SK-N-SH (cell line): ENCODE measurements around the gene BDNF. TPM values are rescaled to one million over a fixed set of nuclear protein-coding genes. Genes with fewer than 3 reads are reported as not detected.
A peak's percentile ranks its signal among the peaks of the same experiment; 100 is the strongest.

Experiments
- CTCF ChIA-PET: fragments of 300-600, 350-600 bp; formaldehyde crosslinking; extraction: SDS; loops from one replicate; lab custom pipeline; 2021; lab: Yijun Ruan, JAX
- POLR2A ChIA-PET: fragments of 350-600 bp; sonication (Branson Sonifier 250); formaldehyde crosslinking; extraction: SDS; loops from one replicate; lab custom pipeline; 2020; ENCODE audit warnings: antibody characterized with exemption, inconsistent platforms; lab: Yijun Ruan, JAX
- DNase-seq: peaks from one replicate; pipeline ENCODE4 v3.0.0; 2012
- H2AFZ ChIP-seq: fragments of 200-600 bp; sonication (generic); 2 replicates; pipeline ENCODE4 v1.8.1; 2016; ENCODE audit warnings: antibody characterized with exemption, mild to moderate bottlenecking, low read depth
- H3F3A ChIP-seq: fragments of 200-600 bp; sonication (generic); replicated peaks from 2 replicates; pipeline ENCODE3; 2016; ENCODE audit warnings: antibody characterized with exemption, mild to moderate bottlenecking; ENCODE audit not compliant: insufficient read depth
- H3K27ac ChIP-seq, 2 experiments: fragments of 200-500 bp in 1 of 2; fragments of 200-600 bp in 1 of 2; sonication (Bioruptor generic) in 1 of 2; sonication (generic), shearing (Covaris generic) in 1 of 2; 2 replicates each; pipeline versions ENCODE4 v1.5.1 to v1.6.1; 2014 to 2016; ENCODE audit warnings: low read depth in 2 of 2, inconsistent platforms in 1 of 2, low read length in 1 of 2, mild to moderate bottlenecking in 1 of 2, mixed read lengths in 1 of 2
- H3K27me3 ChIP-seq: fragments of 200-600 bp; sonication (generic), shearing (Covaris generic); 2 replicates; pipeline ENCODE4 v1.6.1; 2016; ENCODE audit warnings: mixed run types; ENCODE audit not compliant: insufficient read depth
- H3K36me3 ChIP-seq, 2 experiments: fragments of 200-500 bp in 1 of 2; fragments of 200-600 bp in 1 of 2; sonication (Bioruptor generic) in 1 of 2; sonication (generic) in 1 of 2; replicated peaks in 1 of 2; 2 replicates each; pipeline versions ENCODE3 to v1.5.1; 2014 to 2016; ENCODE audit warnings: low read length in 1 of 2, mild to moderate bottlenecking in 1 of 2; ENCODE audit not compliant: insufficient read depth in 2 of 2, control insufficient read depth in 1 of 2
- H3K4me1 ChIP-seq, 2 experiments: fragments of 200-500 bp in 1 of 2; fragments of 200-600 bp in 1 of 2; sonication (Bioruptor generic) in 1 of 2; sonication (generic), shearing (Covaris generic) in 1 of 2; 2 replicates each; pipeline versions ENCODE4 v1.5.1 to v1.6.1; 2014 to 2016; ENCODE audit warnings: low read depth in 1 of 2, low read length in 1 of 2, mixed run types in 1 of 2; ENCODE audit not compliant: insufficient read depth in 2 of 2, control insufficient read depth in 1 of 2
- H3K4me2 ChIP-seq: fragments of 200-600 bp; sonication (generic), shearing (Covaris generic); 2 replicates; pipeline ENCODE4 v1.6.1; 2017; ENCODE audit warnings: mixed run types
- H3K4me3 ChIP-seq, 2 experiments: fragments of 200-500 bp in 1 of 2; fragments of 200-600 bp in 1 of 2; sonication (Bioruptor generic) in 1 of 2; sonication (generic), shearing (Covaris generic) in 1 of 2; 2 replicates each; pipeline versions ENCODE4 v1.5.1 to v1.8.1; 2014 to 2016; ENCODE audit warnings: low read depth in 2 of 2, inconsistent platforms in 1 of 2, low read length in 1 of 2, mild to moderate bottlenecking in 1 of 2, mixed read lengths in 1 of 2, moderate library complexity in 1 of 2
- H3K79me2 ChIP-seq: fragments of 200-600 bp; sonication (generic); 2 replicates; pipeline ENCODE4 v1.8.1; 2017; ENCODE audit warnings: mild to moderate bottlenecking; ENCODE audit not compliant: insufficient read depth
- H3K9ac ChIP-seq: fragments of 200-600 bp; sonication (generic); 2 replicates; pipeline ENCODE4 v1.6.1; 2017; ENCODE audit warnings: mixed run types
- H3K9me2 ChIP-seq: fragments of 200-600 bp; sonication (generic); 2 replicates; pipeline ENCODE4 v1.6.1; 2017; ENCODE audit warnings: mixed run types
- H3K9me3 ChIP-seq: fragments of 200-600 bp; sonication (generic); 2 replicates; pipeline ENCODE4 v1.6.1; 2017; ENCODE audit warnings: mixed run types, mild to moderate bottlenecking, moderate library complexity
- H4K20me1 ChIP-seq: fragments of 200-600 bp; sonication (generic); 2 replicates; pipeline ENCODE4 v1.6.1; 2017; ENCODE audit warnings: mild to moderate bottlenecking, mixed run types; ENCODE audit not compliant: insufficient read depth
- CHD2 ChIP-seq: fragments of 150-350 bp; IDR thresholded peaks from 2 replicates; pipeline ENCODE4 v1.6.1; 2018; ENCODE audit warnings: low read length; ENCODE audit not compliant: partially characterized antibody
- CTCF ChIP-seq: fragments of 200-600 bp; sonication (generic); IDR thresholded peaks from 2 replicates; pipeline ENCODE4 v1.6.1; 2017; ENCODE audit warnings: antibody characterized with exemption, mild to moderate bottlenecking, moderate library complexity
- ELF1 ChIP-seq: IDR thresholded peaks from 2 replicates; pipeline ENCODE4 v1.4.0; 2012
- FOSL2 ChIP-seq: IDR thresholded peaks from 2 replicates; pipeline ENCODE4 v1.4.0; 2012; ENCODE audit warnings: low read depth, mild to moderate bottlenecking, moderate library complexity, borderline replicate concordance
- FOXM1 ChIP-seq: IDR thresholded peaks from 2 replicates; pipeline ENCODE4 v1.4.0; 2012; ENCODE audit warnings: low read depth, mild to moderate bottlenecking
- JUND ChIP-seq: IDR thresholded peaks from 2 replicates; pipeline ENCODE4 v1.4.0; 2012
- MAX ChIP-seq: IDR thresholded peaks from 2 replicates; pipeline ENCODE4 v1.4.0; 2012; ENCODE audit warnings: low read depth
- RAD21 ChIP-seq: IDR thresholded peaks from 2 replicates; pipeline ENCODE4 v1.6.1; 2012; ENCODE audit warnings: mild to moderate bottlenecking, low read length
- REST ChIP-seq: IDR thresholded peaks from 2 replicates; pipeline ENCODE4 v1.6.1; 2012; ENCODE audit warnings: mild to moderate bottlenecking, low read depth, low read length, moderate library complexity
- RFX5 ChIP-seq: IDR thresholded peaks from 2 replicates; pipeline ENCODE4 v1.6.1; 2012; ENCODE audit warnings: mild to moderate bottlenecking, improper control_type of control experiment, low read length
- SIN3A ChIP-seq: IDR thresholded peaks from 2 replicates; pipeline ENCODE4 v1.6.1; 2012; ENCODE audit warnings: low read depth, mild to moderate bottlenecking, low read length, moderate library complexity, borderline replicate concordance
- SMC3 ChIP-seq: IDR thresholded peaks from 2 replicates; pipeline ENCODE4 v1.6.1; 2012; ENCODE audit warnings: low read depth, low read length, improper control_type of control experiment
- YY1 ChIP-seq: IDR thresholded peaks from 2 replicates; pipeline ENCODE4 v1.4.0; 2012; ENCODE audit warnings: low read depth, mild to moderate bottlenecking
- ZBTB33 ChIP-seq: IDR thresholded peaks from 2 replicates; pipeline ENCODE4 v1.4.0; 2012; ENCODE audit warnings: low read depth, borderline replicate concordance
- WGBS: methylation state at CpG from one replicate; pipeline ENCODE4 v1.1.6; 2017; ENCODE audit warnings: low lambda C conversion rate; 5-methylcytosine and 5-hydroxymethylcytosine counted together
- polyA plus RNA-seq, 3 experiments: library from polyadenylated mRNA; depleted of rRNA; stranded (reverse); fragments of >200 nt; gene quantifications; 2 replicates each; pipeline ENCODE4 v1.2.3, GENCODE V29; 2012

Gene BDNF
- polyA plus RNA-seq, 1 of the 3 experiments (the other 2 are of a cell fraction) = 21.3 TPM

- TF ChIP-seq ZBTB33 (no peak), ELF1 (no peak), MAX (no peak), JUND (no peak), YY1 (no peak)
Observed at GRCh38 chr11:27717377-27717776, 17.1 kb upstream of the BDNF start (continued).

- no peaks in the 10 kb centered on the region for H3K9me3 ChIP-seq
- POLR2A ChIA-PET = interaction anchor here (1.5 kb wide), 2 partner anchors 18 to 391 kb away, joined by 4 read pairs; partner anchors contain the start of genes KIF18A and METTL15
Observed at GRCh38 chr11:27716835-27717234, 16.6 kb upstream of the BDNF start.

More at GRCh38 chr11:27716835-27717234, 16.6 kb upstream of the BDNF start:
- 25% methylated on average over 2 of the region's 2 CpGs for WGBS
- no peak overlapping the region for H2AFZ ChIP-seq
- peaks cover 9% of the 10 kb centered on the region; the same call in 1 of the 2 replicates for H3K27me3 ChIP-seq
- no peak overlapping the region for H3K9ac ChIP-seq
- peak overlapping the region; percentile 21; the same call in 1 of the 2 replicates for H3K4me2 ChIP-seq
- no peaks in the 10 kb centered on the region for H3K79me2 ChIP-seq
- TF ChIP-seq SIN3A (no peak), FOXM1 (no peak), CTCF (peak; percentile 40), CHD2 (no peak), REST (no peak), FOSL2 (no peak), SMC3 (no peak), RAD21 (peak; percentile 41; the same call in 1 of the 2 replicates), RFX5 (no peak), MAX (no peak)
- peaks cover 14% of the 10 kb centered on the region for H3F3A ChIP-seq
- H3K9me2 ChIP-seq = no peaks in the 10 kb centered on the region
- no peaks in the 10 kb centered on the region for H3K36me3 ChIP-seq
- CTCF ChIA-PET = interaction anchor here (0.6 to 14.0 kb wide), 21 partner anchors 14 to 957 kb away, joined by 3 to 243 read pairs (median 4); partner anchors contain the start of genes BDNF, KIF18A and METTL15
- no peak overlapping the region for H3K4me3 ChIP-seq
- peak overlapping the region in 1 of 2 experiments; percentile 59; a peak in 1 of 4 replicates for H3K27ac ChIP-seq
- no peak for DNase-seq
- H4K20me1 ChIP-seq = no peaks in the 10 kb centered on the region
- H3K4me1 ChIP-seq = peaks cover 5 to 9% of the 10 kb centered on the region in 2 experiments; a peak in 3 of 4 replicates
